Fibroblast of pulmonary artery (primary cell): ENCODE results near the gene AK3.

ENCODE experiments used
- DNase-seq: peaks from one replicate; pipeline ENCODE4 v3.0.0-alpha.2; 2010; ENCODE audit warnings: low read depth
- H3K4me3 ChIP-seq: replicated peaks from 2 replicates; pipeline ENCODE4 v1.5.1; 2011; ENCODE audit warnings: low read depth, mild to moderate bottlenecking, control low read depth, low read length, moderate library complexity
- CTCF ChIP-seq: IDR thresholded peaks from 2 replicates; pipeline ENCODE4 v1.5.1; 2011; ENCODE audit warnings: mild to moderate bottlenecking, control low read depth, low read length, inconsistent platforms; ENCODE audit errors: missing control alignments

Gene AK3

GRCh38 chr9:4690144-4690543 is 50.9 kb downstream of the AK3 start:
- no peak for DNase-seq
- no peak overlapping the region for H3K4me3 ChIP-seq
- TF ChIP-seq CTCF: no peak

- DNase-seq: no peak
- H3K4me3 ChIP-seq: no peak overlapping the region
- TF ChIP-seq CTCF: no peak
Observed at GRCh38 chr9:4689687-4690104, 51.3 kb downstream of the AK3 start.

GRCh38 chr9:4689021-4689420 is 52.0 kb downstream of the AK3 start:
- no peak overlapping the region for H3K4me3 ChIP-seq
- DNase-seq: no peak
- no peak for TF ChIP-seq CTCF

GRCh38 chr9:4686584-4686983 is 54.4 kb downstream of the AK3 start:
- no peak for DNase-seq
- TF ChIP-seq CTCF: no peak
- no peak overlapping the region for H3K4me3 ChIP-seq

GRCh38 chr9:4686112-4686511 is 54.9 kb downstream of the AK3 start:
- TF ChIP-seq CTCF: no peak
- no peak for DNase-seq
- H3K4me3 ChIP-seq: no peak overlapping the region

- no peak for TF ChIP-seq CTCF
- no peak for DNase-seq
Observed at GRCh38 chr9:4684820-4685219, 56.2 kb downstream of the AK3 start.

GRCh38 chr9:4680750-4681149 is 60.3 kb downstream of the AK3 start:
- peak overlapping the region; percentile 90 for H3K4me3 ChIP-seq
- TF ChIP-seq CTCF: no peak
- DNase-seq: peak; percentile 47

More at GRCh38 chr9:4684820-4685219, 56.2 kb downstream of the AK3 start:
- H3K4me3 ChIP-seq: no peak overlapping the region
